VCaP (cell line): Measurements from ENCODE around the gene C5AR1.

Source experiments
- H3K27ac ChIP-seq: fragments of 450-650 bp; 2 replicates; pipeline ENCODE4 v1.5.1; 2017
- CTCF ChIP-seq: fragments of 450-650 bp; conservative IDR thresholded peaks from 2 replicates; pipeline ENCODE4 v1.5.1; 2017; ENCODE audit warnings: mild to moderate bottlenecking, moderate library complexity

Gene C5AR1

DNA sequence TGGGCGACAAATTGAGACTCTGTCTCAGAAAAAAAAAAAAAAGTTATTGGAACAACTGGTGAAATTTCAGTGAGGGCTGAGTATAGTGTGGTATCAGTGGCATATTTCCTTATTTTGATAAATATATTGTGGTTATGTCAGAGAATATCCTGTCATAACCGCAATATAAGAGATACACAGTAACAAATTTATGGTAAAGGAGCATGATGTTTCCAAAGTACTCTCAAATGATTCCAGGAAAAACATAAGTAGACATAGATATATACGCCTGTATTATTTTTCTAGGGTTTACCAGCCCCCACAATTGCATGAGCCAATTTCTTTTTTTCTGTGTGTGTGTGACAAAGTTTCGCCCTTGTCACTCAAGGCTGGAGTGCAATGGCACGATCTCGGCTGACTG is 5.7 kb upstream of the C5AR1 start:
- no peak for TF ChIP-seq CTCF
- H3K27ac ChIP-seq = no peak overlapping the region

GRCh38 chr19:47305309-47305751 is 4.3 kb upstream of the C5AR1 start:
- H3K27ac ChIP-seq = 0 out of 2 replicates have a peak overlapping the region, but pooled peaks have one; percentile 12
- TF ChIP-seq CTCF = peak; percentile 98

- peak overlapping the region; percentile 12; the same call in 1 of the 2 replicates for H3K27ac ChIP-seq
- no peak for TF ChIP-seq CTCF
Observed at GRCh38 chr19:47306303-47306702, 3.4 kb upstream of the C5AR1 start.

DNA sequence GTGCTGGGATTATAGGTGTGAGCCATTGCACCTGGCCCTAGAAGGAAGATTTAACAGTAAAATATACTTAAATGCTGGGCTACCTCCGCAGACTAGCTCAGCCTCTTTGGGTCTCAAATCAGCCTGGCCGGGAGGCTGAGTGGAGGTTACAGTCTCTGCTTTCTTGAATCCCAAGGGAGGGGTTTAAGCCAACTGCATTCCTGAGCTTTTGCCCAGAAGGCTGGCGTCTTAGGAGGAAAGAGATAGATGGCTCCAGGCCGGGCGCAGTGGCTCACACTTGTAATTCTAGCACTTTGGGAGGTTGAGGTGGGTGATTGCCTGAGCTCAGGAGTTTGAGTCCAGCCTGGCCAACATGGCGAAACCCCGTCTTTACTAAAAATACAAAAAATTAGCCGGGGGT is 623 bp upstream of the C5AR1 start:
- H3K27ac ChIP-seq = no peak overlapping the region
- TF ChIP-seq CTCF = no peak

DNA sequence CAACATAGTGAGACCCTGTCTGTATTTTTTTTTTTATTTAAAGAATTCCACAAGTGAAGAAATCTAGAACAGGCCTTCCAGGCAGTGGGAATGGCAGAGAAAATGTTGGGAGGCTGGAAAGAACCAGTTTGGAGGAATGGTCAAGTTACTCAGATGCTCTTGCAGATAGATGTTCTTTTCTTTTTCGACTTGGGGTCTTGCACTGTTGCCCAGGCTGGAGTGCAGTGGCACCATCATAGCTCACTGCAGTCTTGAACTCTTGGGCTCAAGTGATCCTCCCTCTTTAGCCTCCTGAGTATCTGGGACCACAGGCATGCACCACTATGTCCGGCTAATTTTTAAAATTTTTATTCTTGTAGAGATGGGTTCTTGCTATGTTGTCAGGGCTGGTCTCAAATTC is 662 bp downstream of the C5AR1 start:
- no peak for TF ChIP-seq CTCF
- no peak overlapping the region for H3K27ac ChIP-seq

- no peak overlapping the region for H3K27ac ChIP-seq
- no peak for TF ChIP-seq CTCF
Observed at GRCh38 chr19:47310819-47311218, 1.2 kb downstream of the C5AR1 start.

DNA sequence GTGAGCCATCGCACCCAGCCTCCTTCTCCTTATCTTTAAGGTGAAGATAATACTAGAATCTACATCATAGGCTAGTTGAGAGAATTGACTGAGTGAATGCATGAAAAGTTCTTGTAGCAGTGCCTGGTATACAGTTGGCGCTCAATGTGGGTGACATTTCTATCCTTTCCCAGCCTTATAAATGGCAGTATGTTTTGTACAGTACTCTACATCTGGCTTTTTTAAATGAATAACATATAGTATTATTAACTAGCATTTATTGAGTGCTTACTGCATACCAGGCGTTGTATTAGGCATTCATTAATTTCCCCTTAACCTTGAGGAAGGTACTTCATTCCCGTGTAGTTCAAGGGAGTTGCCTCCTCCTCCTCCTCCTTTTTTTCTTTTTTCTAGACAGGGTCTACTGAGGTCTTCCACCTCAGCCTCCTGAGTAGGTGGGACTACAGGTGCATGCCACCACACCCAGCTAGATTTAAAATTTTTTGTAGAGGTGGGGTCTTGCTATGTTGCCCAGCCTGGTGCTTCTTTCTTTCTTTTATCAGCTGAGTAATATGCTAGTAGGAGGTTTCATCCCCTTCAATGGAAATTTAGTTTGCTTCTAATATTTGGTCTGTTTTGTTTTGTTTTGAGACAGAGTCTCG is 2.8 kb downstream of the C5AR1 start:
- no peak overlapping the region for H3K27ac ChIP-seq

More for the DNA sequence above, 2.8 kb downstream of the C5AR1 start:
- no peak for TF ChIP-seq CTCF
